GM19035 (cell line): ENCODE data around the gene PZP.
"Not testable (repeated sequence)": the region's sequence is repeated elsewhere in the genome, so short reads cannot be mapped to it uniquely, and the experiment has no call there.

Source experiments
- ATAC-seq: cut with Tn5 transposase; IDR thresholded peaks from one replicate; pipeline ENCODE4 v1.9.1; 2021; ENCODE audit not compliant: unreplicated experiment

PZP gene

GRCh38 chr12:9208229-9208628 lies at the start of gene PZP:
Gene PZP, minus strand, starts transcription at chr12:9208395. Its CDS starts 54 bp downstream, at chr12:9208341.
- ATAC-seq = no peak

- no peak for ATAC-seq
These were observed 48.7 kb upstream of the PZP start for GRCh38 chr12:9256758-9257405.

DNA sequence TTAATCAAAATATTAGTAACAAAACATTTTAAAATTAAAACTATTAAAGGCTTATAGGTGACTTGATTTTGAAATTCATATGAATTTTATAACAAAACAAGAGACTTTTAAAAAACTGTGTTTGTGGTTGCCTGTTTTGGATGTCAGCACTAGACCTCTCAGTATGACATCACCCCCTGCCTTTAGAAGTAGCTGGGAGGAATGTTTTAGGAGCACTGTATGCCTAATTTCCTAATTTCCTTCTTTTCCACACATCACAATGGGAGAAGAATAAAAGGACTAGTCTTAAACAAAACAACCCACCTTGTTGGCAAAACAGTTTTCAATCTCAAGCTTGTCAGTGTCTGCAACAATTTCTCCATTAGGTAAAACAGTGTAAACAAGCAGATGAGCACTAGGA lies 48.1 kb upstream of the PZP start:
- no peak for ATAC-seq

GRCh38 chr12:9255837-9256236 lies 47.6 kb upstream of the PZP start:
- no peak for ATAC-seq

DNA sequence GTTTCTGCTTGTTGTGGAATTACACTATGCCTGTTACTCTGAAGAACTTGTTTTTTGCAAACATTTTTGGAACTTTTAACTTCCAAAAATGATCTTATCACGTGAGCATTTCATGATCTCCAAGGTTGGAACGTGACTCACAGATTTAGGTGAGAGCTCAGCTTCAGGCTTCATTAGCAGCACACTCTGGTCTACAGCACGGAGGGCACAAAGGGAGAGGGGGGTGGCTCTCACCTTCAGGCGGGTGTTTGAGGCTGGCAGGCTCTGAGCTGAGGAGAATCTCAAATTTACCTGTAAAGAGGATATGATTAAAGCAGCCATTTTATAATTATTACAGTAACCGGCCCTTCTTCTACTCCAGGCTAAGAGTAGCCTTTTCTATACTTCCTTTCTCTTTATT lies 45.3 kb upstream of the PZP start:
- no peak for ATAC-seq

DNA sequence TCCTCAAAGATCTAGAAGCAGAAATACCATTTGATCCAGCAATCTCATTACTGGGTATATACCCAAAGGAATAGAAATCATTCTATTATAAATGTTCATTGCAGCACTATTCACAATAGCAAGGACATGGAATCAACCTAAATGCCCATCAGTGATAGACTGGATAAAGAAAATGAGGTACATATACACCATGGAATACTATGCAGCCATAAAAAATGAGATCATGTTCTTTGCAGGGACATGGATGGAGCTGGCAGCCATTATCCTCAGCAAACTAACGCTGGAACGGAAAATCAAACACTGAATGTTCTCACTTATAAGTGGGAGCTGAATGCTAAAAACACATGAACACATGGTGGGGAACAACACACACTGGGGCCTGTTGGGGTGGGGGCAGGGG lies 44.6 kb upstream of the PZP start:
- not testable (repeated sequence) for ATAC-seq

DNA sequence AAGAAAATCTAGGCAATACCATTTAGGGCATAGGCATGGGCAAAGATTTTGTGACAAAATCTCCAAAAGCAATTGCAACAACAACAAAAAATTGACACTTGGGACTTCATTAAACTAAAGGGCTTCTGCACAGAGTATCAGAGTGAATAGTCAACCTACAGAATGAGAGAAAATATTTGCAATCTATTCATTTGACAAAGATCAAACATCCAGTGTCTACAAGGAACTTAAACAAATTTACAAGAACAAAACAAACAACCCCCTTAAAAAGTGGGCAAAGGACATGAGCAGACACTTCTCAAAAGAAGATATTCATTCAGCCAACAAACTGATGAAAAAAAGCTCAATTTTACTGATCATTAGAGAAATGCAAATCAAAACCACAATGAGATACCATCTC lies 44.1 kb upstream of the PZP start:
- ATAC-seq = no peak

DNA sequence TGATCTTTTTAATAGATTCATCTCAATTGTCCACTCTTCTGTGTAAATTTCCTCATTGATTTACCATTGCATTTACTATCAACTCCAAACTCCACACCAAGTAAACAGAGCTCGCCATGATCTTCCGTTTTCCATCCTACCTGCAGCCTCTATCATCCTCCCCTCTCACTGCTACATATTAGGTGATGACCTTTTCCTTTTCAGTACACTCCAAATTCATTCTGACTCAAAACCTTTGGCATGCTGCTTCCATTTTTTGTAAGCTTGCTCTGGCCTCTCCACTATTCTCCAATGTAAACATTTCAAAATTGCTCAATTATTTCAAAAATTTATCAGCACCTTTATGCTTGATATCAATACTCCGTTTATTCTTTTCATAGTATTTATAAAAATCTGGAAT lies 40.2 kb upstream of the PZP start:
- no peak for ATAC-seq

DNA sequence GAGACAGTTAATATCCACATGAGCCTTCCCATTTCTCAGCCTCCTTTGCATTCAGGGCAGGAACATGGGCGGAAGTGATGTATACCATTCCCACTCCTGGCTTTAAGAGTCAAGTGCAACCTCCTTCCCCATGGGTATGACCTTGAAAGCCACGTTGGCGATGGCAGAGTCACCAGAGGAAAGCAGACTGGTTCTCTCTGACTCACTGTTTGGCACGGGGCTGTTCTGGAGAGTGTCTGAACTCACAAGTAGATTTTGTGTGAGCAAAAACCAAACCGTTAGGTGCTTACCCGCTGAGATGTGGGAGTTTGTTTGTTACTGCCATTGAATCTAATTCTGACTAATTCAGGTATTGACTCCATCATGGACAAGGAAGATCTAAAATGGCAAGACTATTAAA lies 36.7 kb upstream of the PZP start:
- ATAC-seq = peak; percentile 70

- ATAC-seq = no peak
These were observed 35.9 kb upstream of the PZP start for GRCh38 chr12:9243999-9244649.

DNA sequence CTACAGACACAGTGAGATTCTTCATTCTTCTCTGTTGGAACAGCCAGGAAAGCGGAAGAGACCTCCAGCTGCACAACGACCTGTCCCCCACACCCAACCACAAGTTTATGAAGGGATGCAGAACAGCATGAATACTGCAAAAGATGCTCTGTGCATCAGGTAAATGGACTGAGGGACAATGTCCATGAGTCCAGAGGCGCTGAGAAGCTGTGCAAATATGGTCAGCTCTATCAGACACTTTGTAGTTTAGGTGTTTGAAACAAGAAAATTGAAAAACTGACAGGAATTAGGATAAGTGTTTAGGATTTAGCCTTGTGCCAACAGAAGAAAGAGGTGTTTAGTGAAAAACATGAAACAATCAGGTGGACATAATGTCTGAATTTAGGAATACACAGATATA lies 33.1 kb upstream of the PZP start:
- no peak for ATAC-seq

DNA sequence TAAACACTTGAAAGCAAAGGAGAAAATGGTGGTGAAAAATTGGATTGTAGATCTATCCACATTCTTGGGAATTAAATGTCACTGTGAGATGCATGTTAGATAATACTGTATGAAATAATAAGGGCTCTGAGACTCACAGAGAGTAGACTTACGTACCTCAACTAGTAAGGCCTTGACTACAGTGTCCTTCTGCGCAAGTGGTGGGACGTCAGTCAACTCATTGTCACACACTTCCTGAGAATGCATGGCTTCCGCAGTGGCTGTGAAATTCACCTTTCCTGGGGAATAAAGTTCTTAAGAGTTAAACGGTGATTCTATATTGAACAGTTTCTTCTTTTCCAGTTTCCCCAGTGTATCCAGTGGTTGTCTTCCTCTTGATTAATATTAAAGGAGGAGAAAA lies 32.6 kb upstream of the PZP start:
- ATAC-seq = no peak

DNA sequence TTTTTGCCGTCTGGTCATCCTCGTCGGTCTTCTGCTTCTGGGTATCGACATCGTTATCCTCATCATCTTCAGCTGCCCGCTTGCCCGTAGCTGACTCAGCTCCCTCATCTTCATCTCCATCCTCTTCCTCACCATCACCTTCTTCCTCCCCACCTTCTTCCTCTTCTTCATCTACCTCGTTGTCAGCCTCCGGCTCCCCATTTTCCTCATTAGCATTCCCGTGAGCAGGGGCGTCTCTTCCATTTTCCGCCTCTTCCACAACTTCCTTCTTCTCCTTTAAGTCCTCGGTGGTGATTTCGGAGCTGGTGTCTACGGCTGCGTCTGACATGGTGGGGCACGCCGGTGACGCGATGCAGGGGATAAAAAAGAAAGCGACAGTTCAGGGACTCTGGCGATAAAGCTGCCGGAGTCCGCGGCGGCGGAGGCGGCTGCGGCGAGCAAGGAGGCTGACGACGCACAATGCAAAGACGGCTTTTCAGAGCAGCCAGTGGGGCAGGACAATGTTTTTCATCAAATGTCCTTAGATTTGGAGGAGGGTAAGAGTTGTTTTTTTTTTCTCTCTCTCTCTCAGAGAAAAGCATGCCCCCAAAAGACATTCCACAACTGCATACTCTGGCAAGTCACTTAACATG lies 31.9 kb upstream of the PZP start:
- not testable (repeated sequence) for ATAC-seq

DNA sequence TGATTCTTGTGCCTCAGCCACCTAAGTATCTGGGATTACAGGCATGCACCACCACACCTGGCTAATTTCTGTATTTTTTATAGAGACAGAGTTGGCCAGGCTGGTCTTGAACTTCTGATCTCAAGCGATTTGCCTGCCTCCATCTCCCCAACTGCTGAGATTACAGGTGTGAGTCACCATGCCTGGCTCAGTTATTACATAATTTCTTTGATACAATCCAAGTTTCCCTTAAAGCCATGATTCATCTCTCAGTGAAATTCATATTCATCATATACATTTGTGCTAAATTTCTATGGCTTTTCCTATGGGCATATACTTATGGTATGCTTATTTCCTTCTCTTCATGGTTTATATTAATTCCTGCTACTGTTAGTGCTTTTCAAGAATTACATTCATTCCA lies 29.1 kb upstream of the PZP start:
- ATAC-seq = no peak

DNA sequence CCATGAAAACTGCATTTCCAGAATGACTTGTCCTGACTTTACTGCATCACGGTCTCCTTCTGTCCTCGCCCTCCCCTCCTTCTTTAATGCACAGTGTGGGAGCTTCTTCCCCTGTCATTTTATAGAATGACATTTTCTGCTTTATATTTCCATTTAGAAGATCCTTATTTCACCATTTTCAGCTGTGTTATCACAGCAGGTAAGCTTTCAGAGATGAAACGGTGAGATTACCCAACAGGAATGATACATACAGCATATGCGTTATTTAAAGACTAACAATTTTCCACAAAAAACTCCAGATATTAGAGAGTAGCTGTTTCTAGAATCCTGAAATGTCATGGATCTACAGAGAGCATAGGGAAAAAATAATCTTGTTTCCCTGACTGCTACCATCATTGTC lies 27.3 kb upstream of the PZP start:
- no peak for ATAC-seq

- no peak for ATAC-seq
These were observed 19.8 kb upstream of the PZP start for GRCh38 chr12:9227950-9228349.

GRCh38 chr12:9223830-9224229 lies 15.6 kb upstream of the PZP start:
- no peak for ATAC-seq

DNA sequence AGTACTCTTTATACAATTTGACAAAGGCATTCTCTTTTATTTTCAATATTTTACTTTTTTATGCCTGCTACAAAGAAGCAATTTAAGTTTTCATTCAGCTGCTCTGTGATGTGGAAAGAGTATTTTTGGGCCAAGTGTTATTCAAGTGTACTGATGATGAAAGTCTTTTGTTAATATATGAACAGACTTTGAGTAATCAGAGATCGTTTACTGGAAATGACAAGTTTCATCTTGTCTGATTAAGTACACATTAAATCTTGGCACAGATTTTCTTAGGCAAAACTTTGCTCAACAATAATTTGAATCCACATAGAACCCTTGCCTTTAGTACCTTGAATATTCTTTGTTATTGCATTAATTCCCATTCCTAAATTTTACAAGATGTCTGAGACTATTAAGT lies 13.3 kb upstream of the PZP start:
- no peak for ATAC-seq

DNA sequence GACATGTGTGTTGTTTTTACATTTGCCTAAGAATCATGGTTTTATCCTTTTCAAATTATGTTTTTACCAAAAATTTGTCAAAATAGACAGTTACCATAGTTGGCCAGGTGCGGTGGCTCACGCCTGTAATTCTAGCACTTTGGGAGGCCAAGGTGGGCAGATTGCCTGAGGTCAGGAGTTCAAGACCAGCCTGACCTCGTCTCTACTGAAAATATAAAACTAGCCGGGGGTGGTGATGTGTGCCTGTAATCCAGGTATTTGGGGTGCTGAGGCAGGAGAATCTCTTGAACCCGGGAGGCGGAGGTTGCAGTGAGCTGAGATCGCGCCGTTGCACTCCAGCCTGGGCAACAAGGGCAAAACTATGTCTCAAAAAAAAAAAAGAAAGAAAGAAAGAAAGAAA lies 12.8 kb upstream of the PZP start:
- ATAC-seq = not testable (repeated sequence)

DNA sequence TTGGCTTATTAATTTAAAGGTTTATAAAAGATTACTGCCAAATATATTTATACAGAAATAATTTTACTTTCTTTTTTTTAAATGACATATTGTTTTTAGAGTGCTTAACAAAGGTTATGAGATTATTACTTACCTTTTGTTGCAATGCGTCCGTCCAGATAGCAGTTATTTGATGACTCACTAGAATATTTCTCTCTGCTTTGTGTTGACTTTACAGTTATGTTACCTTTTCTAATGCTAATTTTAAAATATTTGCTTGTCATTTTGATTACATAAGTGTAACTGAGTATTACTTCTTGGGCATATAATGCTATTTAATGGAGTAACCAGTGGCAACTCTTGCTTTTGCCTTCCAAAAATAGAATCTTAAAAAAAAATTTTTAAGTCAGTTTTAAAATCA lies 6.3 kb upstream of the PZP start:
- no peak for ATAC-seq

- ATAC-seq = no peak
These were observed 3.5 kb upstream of the PZP start for GRCh38 chr12:9211687-9212086.

DNA sequence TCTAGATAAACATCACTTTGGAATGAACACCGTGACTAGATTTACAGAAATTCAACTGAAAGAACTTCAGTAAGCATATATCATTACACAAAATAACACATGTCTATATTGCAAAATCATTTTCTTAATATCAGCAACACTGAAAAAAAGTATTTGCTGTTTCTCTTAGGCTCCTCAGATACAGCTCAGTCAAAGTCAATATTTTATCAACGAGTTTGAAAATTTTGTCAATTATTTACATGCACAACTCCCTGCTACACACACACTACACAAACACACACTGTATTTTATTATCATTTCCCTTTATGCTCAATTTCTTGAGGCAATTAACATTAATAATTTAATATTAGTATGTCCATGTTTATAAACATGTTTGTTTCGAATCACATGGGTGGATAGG lies 3.8 kb downstream of the PZP start:
- no peak for ATAC-seq

DNA sequence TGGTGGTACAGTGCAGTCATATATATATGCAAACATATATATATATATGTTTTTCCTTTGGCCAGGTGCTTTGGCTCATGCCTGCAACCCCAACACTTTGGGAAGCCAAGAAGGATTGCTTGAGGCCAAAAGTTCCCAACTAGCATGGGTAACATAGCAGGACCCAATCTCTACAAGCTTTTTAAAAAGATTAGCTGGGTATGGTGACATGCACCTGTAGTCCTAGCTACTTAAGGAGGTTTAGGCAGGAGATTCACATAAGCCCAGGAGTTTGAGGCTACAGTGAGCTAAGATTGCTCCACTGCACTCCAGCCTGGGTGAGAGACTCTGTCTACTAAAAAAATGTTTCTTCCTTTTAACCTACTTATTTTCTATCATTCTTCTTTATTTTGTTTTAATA lies 10.2 kb downstream of the PZP start:
- no peak for ATAC-seq
